ENCODE results near the gene LRRC32. TPM values are rescaled to one million over a fixed set of nuclear protein-coding genes. Genes with fewer than 3 reads are reported as not detected.
A peak's percentile ranks its signal among the peaks of the same experiment; 100 is the strongest.

Gene LRRC32
- total RNA-seq, 1 donor, result 37.6 TPM

DNA sequence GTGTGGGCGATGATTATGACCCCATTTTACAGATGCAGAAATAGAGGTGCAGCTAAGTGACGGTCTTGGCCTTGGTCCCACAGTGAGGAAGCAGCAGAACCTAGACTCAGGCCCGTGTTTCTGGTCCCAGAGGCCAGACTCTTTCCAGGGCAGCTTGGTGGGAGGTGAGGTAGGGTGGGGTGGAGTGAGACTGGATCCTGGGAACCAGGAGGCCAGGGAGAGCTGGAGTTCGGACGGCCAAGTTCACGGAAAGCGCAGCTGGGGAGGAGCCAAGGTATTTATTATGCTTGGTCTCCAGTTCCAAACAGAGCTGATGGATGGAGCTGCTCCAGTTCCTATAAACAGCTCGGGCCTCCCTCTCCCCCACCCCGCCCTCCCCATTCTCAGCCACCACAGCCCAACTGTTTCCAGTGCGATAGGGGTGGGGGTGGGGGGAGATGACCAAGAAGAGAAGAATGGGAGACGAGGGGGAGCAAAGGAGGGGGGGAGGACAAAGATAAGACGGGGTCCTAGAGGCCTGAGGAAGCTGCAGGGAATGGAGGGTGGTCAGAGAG, 16.2 kb downstream of the LRRC32 start:
- no peak overlapping the region for H3K4me2 ChIP-seq (ENCODE audit: insufficient read depth, low read length)
- H3K27ac ChIP-seq (ENCODE audit: low read depth, low read length), result peak overlapping the region; percentile 12
- peaks cover 21% of the 10 kb centered on the region for H3K36me3 ChIP-seq (ENCODE audit: insufficient read depth, low read length)
- peaks cover 4% of the 10 kb centered on the region for H3K27me3 ChIP-seq (ENCODE audit: insufficient read depth, low read length)
- H3K4me1 ChIP-seq (ENCODE audit: insufficient read depth, low read length), result peaks cover 12% of the 10 kb centered on the region
- DNase-seq (ENCODE audit: insufficient read length, low spot score, missing footprints), result peak; percentile 92
- TF ChIP-seq, protein P1, sequence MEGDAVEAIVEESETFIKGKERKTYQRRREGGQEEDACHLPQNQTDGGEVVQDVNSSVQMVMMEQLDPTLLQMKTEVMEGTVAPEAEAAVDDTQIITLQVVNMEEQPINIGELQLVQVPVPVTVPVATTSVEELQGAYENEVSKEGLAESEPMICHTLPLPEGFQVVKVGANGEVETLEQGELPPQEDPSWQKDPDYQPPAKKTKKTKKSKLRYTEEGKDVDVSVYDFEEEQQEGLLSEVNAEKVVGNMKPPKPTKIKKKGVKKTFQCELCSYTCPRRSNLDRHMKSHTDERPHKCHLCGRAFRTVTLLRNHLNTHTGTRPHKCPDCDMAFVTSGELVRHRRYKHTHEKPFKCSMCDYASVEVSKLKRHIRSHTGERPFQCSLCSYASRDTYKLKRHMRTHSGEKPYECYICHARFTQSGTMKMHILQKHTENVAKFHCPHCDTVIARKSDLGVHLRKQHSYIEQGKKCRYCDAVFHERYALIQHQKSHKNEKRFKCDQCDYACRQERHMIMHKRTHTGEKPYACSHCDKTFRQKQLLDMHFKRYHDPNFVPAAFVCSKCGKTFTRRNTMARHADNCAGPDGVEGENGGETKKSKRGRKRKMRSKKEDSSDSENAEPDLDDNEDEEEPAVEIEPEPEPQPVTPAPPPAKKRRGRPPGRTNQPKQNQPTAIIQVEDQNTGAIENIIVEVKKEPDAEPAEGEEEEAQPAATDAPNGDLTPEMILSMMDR (IDR thresholded peaks at IDR 0.05; ENCODE audit: extremely low read depth, low read depth, low read length), result no peak
- no peak overlapping the region for H3K4me3 ChIP-seq (ENCODE audit: insufficient read depth, low read length)
- no peaks in the 10 kb centered on the region for H3K9me3 ChIP-seq (ENCODE audit: low read depth, low read length)
- peaks cover 9% of the 10 kb centered on the region for H4K20me1 ChIP-seq (ENCODE audit: insufficient read depth, low read length)
- no peaks in the 10 kb centered on the region for H3K79me2 ChIP-seq (ENCODE audit: insufficient read depth, low read length)
- peak overlapping the region; percentile 51 for H2AFZ ChIP-seq (ENCODE audit: low read length)

DNA sequence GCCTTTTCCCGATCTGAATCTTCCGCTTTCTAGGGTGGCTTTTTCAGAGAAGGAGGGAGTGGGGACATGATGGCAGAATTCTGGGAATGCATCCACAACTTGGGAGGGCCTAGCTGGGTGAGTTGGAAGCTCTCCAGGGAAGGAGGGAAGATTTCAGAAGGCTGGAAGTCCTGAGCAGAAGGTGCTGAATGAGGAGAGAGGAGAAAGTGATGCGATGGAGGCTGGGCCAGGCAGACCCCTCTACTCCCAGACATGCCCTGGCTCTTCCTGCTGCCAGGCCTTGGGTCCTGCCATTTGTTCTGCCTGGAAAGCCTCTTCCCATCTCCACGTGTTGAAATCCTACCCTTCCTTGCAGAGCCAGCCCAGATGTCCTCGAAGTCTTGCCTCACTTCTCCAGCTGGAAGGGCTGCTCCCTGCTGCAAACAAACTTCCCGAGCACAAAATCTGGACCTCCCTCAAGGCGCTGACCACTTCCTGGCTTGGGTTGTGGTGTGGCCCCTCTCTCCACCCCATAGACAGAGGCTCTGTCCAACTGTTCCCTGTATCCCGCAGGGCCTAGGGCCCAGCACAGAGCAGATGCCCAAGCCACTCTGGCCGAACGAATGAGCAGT, 16.8 kb downstream of the LRRC32 start:
- no peak overlapping the region for H3K27ac ChIP-seq (ENCODE audit: low read depth, low read length)
- H2AFZ ChIP-seq (ENCODE audit: low read length), result no peak overlapping the region
- H3K4me2 ChIP-seq (ENCODE audit: insufficient read depth, low read length), result no peak overlapping the region
- no peaks in the 10 kb centered on the region for H3K9me3 ChIP-seq (ENCODE audit: low read depth, low read length)
- H3K4me1 ChIP-seq (ENCODE audit: insufficient read depth, low read length), result peaks cover 12% of the 10 kb centered on the region
- peak; percentile 92 for DNase-seq (ENCODE audit: insufficient read length, low spot score, missing footprints)
- no peak overlapping the region for H3K4me3 ChIP-seq (ENCODE audit: insufficient read depth, low read length)
- H3K27me3 ChIP-seq (ENCODE audit: insufficient read depth, low read length), result peaks cover 10% of the 10 kb centered on the region
- TF ChIP-seq, protein P1 (IDR thresholded peaks at IDR 0.05; ENCODE audit: extremely low read depth, low read depth, low read length), result no peak
- H4K20me1 ChIP-seq (ENCODE audit: insufficient read depth, low read length), result peaks cover 9% of the 10 kb centered on the region
- H3K36me3 ChIP-seq (ENCODE audit: insufficient read depth, low read length), result peaks cover 17% of the 10 kb centered on the region
- no peaks in the 10 kb centered on the region for H3K79me2 ChIP-seq (ENCODE audit: insufficient read depth, low read length)

DNA sequence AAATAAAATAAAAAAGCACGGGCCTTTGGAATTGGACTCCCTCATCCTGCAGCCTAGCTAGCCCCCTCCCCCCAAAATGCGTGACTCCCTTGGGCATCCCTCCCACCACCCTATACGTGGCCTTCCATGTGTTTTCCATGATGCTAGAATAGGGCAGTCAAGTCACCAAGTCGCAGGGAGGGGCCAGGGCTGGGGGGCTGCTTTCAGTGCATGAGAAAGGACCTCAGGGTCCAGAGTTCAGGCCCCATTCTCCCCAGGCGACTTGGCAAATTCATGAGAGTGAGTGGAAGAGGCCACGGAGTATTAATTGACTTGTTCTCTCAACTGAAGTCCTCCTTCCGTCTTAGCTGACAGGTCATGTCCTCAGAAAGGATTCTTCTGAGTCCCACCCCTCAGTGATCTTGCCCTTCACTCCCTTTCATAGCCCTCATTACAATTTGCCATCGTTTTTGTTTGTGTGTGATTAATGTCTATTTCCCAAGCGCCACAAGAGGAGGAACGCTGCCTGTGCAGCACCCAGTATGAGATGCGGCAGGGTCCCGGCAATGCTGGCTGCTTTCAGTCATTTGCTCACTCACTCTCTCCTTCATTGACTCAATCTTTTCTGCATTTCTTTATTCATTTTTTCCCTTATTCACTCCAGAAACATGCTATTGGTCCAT, 17.4 kb downstream of the LRRC32 start:
- H3K4me1 ChIP-seq (ENCODE audit: insufficient read depth, low read length), result peaks cover 12% of the 10 kb centered on the region
- H3K4me2 ChIP-seq (ENCODE audit: insufficient read depth, low read length), result no peak overlapping the region
- no peak overlapping the region for H3K4me3 ChIP-seq (ENCODE audit: insufficient read depth, low read length)
- H2AFZ ChIP-seq (ENCODE audit: low read length), result no peak overlapping the region
- H3K27ac ChIP-seq (ENCODE audit: low read depth, low read length), result no peak overlapping the region
- H3K9me3 ChIP-seq (ENCODE audit: low read depth, low read length), result no peaks in the 10 kb centered on the region
- TF ChIP-seq, protein P1 (IDR thresholded peaks at IDR 0.05; ENCODE audit: extremely low read depth, low read depth, low read length), result no peak
- peaks cover 11% of the 10 kb centered on the region for H3K36me3 ChIP-seq (ENCODE audit: insufficient read depth, low read length)
- DNase-seq (ENCODE audit: insufficient read length, low spot score, missing footprints), result peak; percentile 27
- H4K20me1 ChIP-seq (ENCODE audit: insufficient read depth, low read length), result peaks cover 5% of the 10 kb centered on the region
- no peaks in the 10 kb centered on the region for H3K79me2 ChIP-seq (ENCODE audit: insufficient read depth, low read length)
- H3K27me3 ChIP-seq (ENCODE audit: insufficient read depth, low read length), result peaks cover 15% of the 10 kb centered on the region

DNA sequence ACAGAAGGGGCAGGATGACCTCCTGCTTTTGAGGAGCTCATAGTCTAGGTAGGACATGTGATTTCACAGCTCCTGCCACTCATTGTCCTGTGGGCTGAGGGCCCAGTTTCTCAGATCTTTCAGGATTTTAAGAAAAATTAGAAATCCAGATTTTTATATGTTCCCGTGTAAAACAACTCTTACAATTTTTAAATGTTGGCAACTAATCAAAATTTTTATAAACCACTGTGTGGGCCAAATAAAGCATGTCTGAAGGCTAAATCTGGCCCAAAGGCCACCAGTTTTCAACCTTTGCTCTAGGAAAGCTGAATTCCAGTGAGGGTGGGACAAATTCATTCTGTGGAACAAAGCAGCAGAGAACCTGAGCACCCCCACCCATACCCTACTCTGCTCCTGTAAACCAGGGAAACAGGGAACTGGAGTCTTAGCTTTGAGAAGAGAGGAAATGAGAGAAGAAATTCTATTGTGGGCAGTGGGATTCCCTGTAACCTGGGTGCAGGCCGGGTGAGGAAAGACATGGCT, 20.6 kb downstream of the LRRC32 start:
- DNase-seq (ENCODE audit: insufficient read length, low spot score, missing footprints), result no peak
- H3K27ac ChIP-seq (ENCODE audit: low read depth, low read length), result no peak overlapping the region

More for the DNA sequence above, 20.6 kb downstream of the LRRC32 start:
- H3K27me3 ChIP-seq (ENCODE audit: insufficient read depth, low read length), result peaks cover 32% of the 10 kb centered on the region
- no peak overlapping the region for H2AFZ ChIP-seq (ENCODE audit: low read length)
- TF ChIP-seq, protein P1 (IDR thresholded peaks at IDR 0.05; ENCODE audit: extremely low read depth, low read depth, low read length), result no peak
- H3K79me2 ChIP-seq (ENCODE audit: insufficient read depth, low read length), result no peaks in the 10 kb centered on the region
- H3K9me3 ChIP-seq (ENCODE audit: low read depth, low read length), result peaks cover 2% of the 10 kb centered on the region
- no peaks in the 10 kb centered on the region for H4K20me1 ChIP-seq (ENCODE audit: insufficient read depth, low read length)
- no peaks in the 10 kb centered on the region for H3K36me3 ChIP-seq (ENCODE audit: insufficient read depth, low read length)
- peaks cover 11% of the 10 kb centered on the region for H3K4me1 ChIP-seq (ENCODE audit: insufficient read depth, low read length)
- no peak overlapping the region for H3K4me2 ChIP-seq (ENCODE audit: insufficient read depth, low read length)
- H3K4me3 ChIP-seq (ENCODE audit: insufficient read depth, low read length), result no peak overlapping the region

Data from osteoblast (primary cell).